ENCODE results near the gene STPG4. TPM values are rescaled to one million over a fixed set of nuclear protein-coding genes. Genes with fewer than 3 reads are reported as not detected.
A peak's percentile ranks its signal among the peaks of the same experiment; 100 is the strongest.

STPG4 gene, protein sequence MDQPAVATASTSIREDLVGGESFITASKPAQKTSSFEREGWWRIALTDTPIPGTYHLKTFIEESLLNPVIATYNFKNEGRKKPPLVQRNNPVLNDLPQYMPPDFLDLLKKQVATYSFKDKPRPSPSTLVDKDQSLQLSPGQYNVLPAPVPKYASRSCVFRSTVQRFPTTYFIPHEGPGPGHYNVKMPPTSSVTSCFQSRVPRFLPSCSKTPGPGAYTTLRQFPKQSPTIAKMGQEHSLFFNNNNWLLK
- total RNA-seq (under 1 TPM in 3 of 5 experiments, not detected in 2; 0.24 to 0.95 (median 0.73) TPM), polyA plus RNA-seq (not detected), total RNA-seq (not detected)

DNA sequence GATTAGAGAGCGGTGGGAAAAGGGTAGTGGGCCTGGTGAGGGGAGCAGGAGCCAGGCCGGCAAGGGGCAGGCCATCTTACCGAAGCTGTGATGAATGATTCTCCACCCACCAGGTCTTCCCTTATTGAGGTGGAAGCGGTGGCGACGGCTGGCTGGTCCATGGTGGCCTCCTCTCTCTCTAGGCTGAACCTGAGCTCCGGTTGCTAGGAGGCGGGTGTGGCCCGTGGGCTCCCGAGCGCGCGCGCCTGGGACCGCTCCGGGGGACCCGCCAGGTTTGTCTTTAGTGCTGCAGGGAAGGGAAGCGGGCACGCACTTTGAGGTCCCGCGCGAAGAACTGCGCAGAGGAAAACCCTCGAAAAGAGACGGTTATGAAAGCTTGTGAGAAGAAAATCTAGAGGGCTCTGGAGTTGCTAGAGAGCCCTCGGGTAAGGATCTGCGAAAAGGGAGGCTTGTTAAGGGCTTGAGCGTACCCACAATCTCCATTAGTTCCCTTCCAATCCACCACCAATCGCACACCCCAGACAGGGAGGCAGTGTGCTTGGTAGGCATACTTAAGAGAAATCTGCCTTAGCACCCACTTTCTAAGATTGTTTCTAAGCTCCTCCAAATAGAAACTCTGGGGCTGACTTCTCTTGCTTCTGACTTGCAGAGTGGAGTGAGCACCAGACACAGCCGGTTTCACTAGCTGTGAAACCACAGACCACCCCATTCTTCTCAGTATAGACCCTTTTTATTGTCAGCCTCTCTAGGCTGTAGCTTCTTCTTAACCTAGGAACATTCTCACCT lies at the start of gene STPG4:
STPG4 (minus strand) TSS at position 218 of the 786 bp plus-strand sequence; CDS start at position 161, 57 bp downstream.
- Mint-ChIP-seq H3K27ac (peak within 1 kb of the TSS in 6 of 9 donors; percentile 33 to 86 (median 66)), H3K27me3 (no peaks in the 10 kb centered on the region), H3K4me3 (peak within 1 kb of the TSS in 1 of 10 donors; percentile 55), H3K9me3 (peaks cover 0 to 2% (median 0%) of the 10 kb centered on the region in 11 donors), H3K4me1 (peaks cover 0 to 12% (median 5%) of the 10 kb centered on the region in 7 donors), H3K36me3 (peaks cover 4 to 47% (median 17%) of the 10 kb centered on the region in 5 donors)
- H3K27me3 ChIP-seq (ENCODE audit: control insufficient read depth in 2 of 2, insufficient read depth in 2 of 2, low read length in 2 of 2): no peaks in the 10 kb centered on the region
- peaks cover 0 to 6% of the 10 kb centered on the region in 2 donors for H3K4me1 ChIP-seq (ENCODE audit: control insufficient read depth in 2 of 2, insufficient read depth in 2 of 2, low read length in 2 of 2)
- H3K9me3 ChIP-seq (ENCODE audit: control insufficient read depth in 2 of 3, low read length in 3 of 3): no peaks in the 10 kb centered on the region
- no peak within 1 kb of the TSS for H3K4me3 ChIP-seq (ENCODE audit: low read length)
- intact Hi-C loops (cut with micrococcal nuclease): no loop called here
- ChIA-PET CTCF (no interaction called here), POLR2A (no interaction called here)
- DNase-seq: no peak
- H3K27ac ChIP-seq (ENCODE audit: low read depth, low read length): no peak within 1 kb of the TSS
- peaks cover 2 to 17% (median 8%) of the 10 kb centered on the region in 3 experiments for H3K36me3 ChIP-seq (ENCODE audit: control insufficient read depth in 2 of 3, insufficient read depth in 3 of 3, low read length in 3 of 3)
- peak; percentile 45 for ATAC-seq

GRCh38 chr2:47204691-47205090 lies 49.6 kb upstream of the STPG4 start:
- DNase-seq (no peak), ATAC-seq (no peak)
- Mint-ChIP-seq H3K9me3 (peaks cover 0 to 8% (median 0%) of the 10 kb centered on the region in 11 donors), H3K36me3 (peaks cover 0 to 3% (median 0%) of the 10 kb centered on the region in 5 donors), H3K27me3 (peaks cover 0 to 16% (median 7%) of the 10 kb centered on the region in 5 donors), H3K4me1 (no peaks in the 10 kb centered on the region), H3K4me3 (no peak overlapping the region), H3K27ac (no peak overlapping the region)
- Histone ChIP-seq H3K4me3 (ENCODE audit: low read length) (no peak overlapping the region), H3K9me3 (ENCODE audit: control insufficient read depth in 2 of 3, low read length in 3 of 3) (no peaks in the 10 kb centered on the region), H3K27me3 (ENCODE audit: control insufficient read depth in 2 of 2, insufficient read depth in 2 of 2, low read length in 2 of 2) (peaks cover 0 to 6% of the 10 kb centered on the region in 2 donors), H3K27ac (ENCODE audit: low read depth, low read length) (no peak overlapping the region), H3K36me3 (ENCODE audit: control insufficient read depth in 2 of 3, insufficient read depth in 3 of 3, low read length in 3 of 3) (no peaks in the 10 kb centered on the region), H3K4me1 (ENCODE audit: control insufficient read depth in 2 of 2, insufficient read depth in 2 of 2, low read length in 2 of 2) (no peaks in the 10 kb centered on the region)
- CTCF ChIA-PET: no interaction called here
- POLR2A ChIA-PET: no interaction called here
- intact Hi-C loops (cut with micrococcal nuclease): no loop called here

GRCh38 chr2:47203995-47204394 lies 48.9 kb upstream of the STPG4 start:
- no peak for ATAC-seq
- peaks cover 0 to 3% (median 0%) of the 10 kb centered on the region in 5 donors for H3K36me3 Mint-ChIP-seq
- H3K4me1 Mint-ChIP-seq: no peaks in the 10 kb centered on the region
- H3K4me3 ChIP-seq (ENCODE audit: low read length): no peak overlapping the region
- no peaks in the 10 kb centered on the region for H3K4me1 ChIP-seq (ENCODE audit: control insufficient read depth in 2 of 2, insufficient read depth in 2 of 2, low read length in 2 of 2)
- no peaks in the 10 kb centered on the region for H3K36me3 ChIP-seq (ENCODE audit: control insufficient read depth in 2 of 3, insufficient read depth in 3 of 3, low read length in 3 of 3)
- H3K27ac ChIP-seq (ENCODE audit: low read depth, low read length): no peak overlapping the region
- ChIA-PET POLR2A (no interaction called here), CTCF (interaction anchor here (0.5 kb wide), 1 partner anchor 116 kb away, joined by 3 read pairs; no protein-coding TSS in a partner anchor)
- DNase-seq: no peak
- intact Hi-C loops (cut with micrococcal nuclease): no loop called here
- H3K4me3 Mint-ChIP-seq: no peak overlapping the region
- H3K27me3 Mint-ChIP-seq: peaks cover 0 to 13% (median 10%) of the 10 kb centered on the region in 5 donors
- H3K9me3 ChIP-seq (ENCODE audit: control insufficient read depth in 2 of 3, low read length in 3 of 3): no peaks in the 10 kb centered on the region
- no peak overlapping the region for H3K27ac Mint-ChIP-seq
- peaks cover 0 to 4% of the 10 kb centered on the region in 2 donors for H3K27me3 ChIP-seq (ENCODE audit: control insufficient read depth in 2 of 2, insufficient read depth in 2 of 2, low read length in 2 of 2)
- H3K9me3 Mint-ChIP-seq: peaks cover 0 to 8% (median 0%) of the 10 kb centered on the region in 11 donors

DNA sequence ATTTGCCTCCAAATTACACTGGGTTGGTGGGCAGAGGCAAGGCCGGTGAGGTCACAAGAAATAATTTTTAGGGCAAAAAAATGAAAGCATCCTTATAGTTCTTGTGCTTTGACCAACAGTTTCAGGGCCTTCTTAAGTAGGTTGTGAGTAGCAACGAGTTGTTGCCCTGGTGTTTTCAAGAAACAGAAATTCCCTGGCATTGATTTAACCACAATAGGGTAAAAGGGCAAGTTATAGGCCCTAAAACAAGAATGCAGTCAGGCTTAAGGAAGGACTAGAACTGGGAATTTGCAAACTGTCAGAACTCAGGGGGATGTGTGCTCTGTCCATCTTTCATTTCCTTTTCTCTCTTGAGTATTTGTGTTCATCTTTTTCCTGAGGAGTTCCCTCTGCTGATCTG lies 46.1 kb upstream of the STPG4 start:
- peaks cover 0 to 28% (median 13%) of the 10 kb centered on the region in 5 donors for H3K27me3 Mint-ChIP-seq
- H3K4me1 Mint-ChIP-seq: no peaks in the 10 kb centered on the region
- no peak overlapping the region for H3K27ac Mint-ChIP-seq
- Histone ChIP-seq H3K4me1 (ENCODE audit: control insufficient read depth in 2 of 2, insufficient read depth in 2 of 2, low read length in 2 of 2) (no peaks in the 10 kb centered on the region), H3K27me3 (ENCODE audit: control insufficient read depth in 2 of 2, insufficient read depth in 2 of 2, low read length in 2 of 2) (no peaks in the 10 kb centered on the region), H3K27ac (ENCODE audit: low read depth, low read length) (no peak overlapping the region), H3K9me3 (ENCODE audit: control insufficient read depth in 2 of 3, low read length in 3 of 3) (no peaks in the 10 kb centered on the region), H3K36me3 (ENCODE audit: control insufficient read depth in 2 of 3, insufficient read depth in 3 of 3, low read length in 3 of 3) (no peaks in the 10 kb centered on the region), H3K4me3 (ENCODE audit: low read length) (no peak overlapping the region)
- peaks cover 0 to 8% (median 0%) of the 10 kb centered on the region in 11 donors for H3K9me3 Mint-ChIP-seq
- CTCF ChIA-PET: no interaction called here
- DNase-seq (no peak), ATAC-seq (no peak)
- POLR2A ChIA-PET: no interaction called here
- no peak overlapping the region for H3K4me3 Mint-ChIP-seq
- peaks cover 0 to 3% (median 0%) of the 10 kb centered on the region in 5 donors for H3K36me3 Mint-ChIP-seq
- intact Hi-C loops (cut with micrococcal nuclease): no loop called here

GRCh38 chr2:47198985-47199451 lies 43.9 kb upstream of the STPG4 start:
- peaks cover 0 to 2% (median 0%) of the 10 kb centered on the region in 11 donors for H3K9me3 Mint-ChIP-seq
- ChIA-PET POLR2A (interaction anchor here (0.6 kb wide), 1 partner anchor 1282 kb away, joined by 3 read pairs; no protein-coding TSS in a partner anchor), CTCF (no interaction called here)
- H3K27me3 Mint-ChIP-seq: peaks cover 0 to 28% (median 6%) of the 10 kb centered on the region in 5 donors
- peaks cover 0 to 4% (median 0%) of the 10 kb centered on the region in 5 donors for H3K36me3 Mint-ChIP-seq
- H3K27ac Mint-ChIP-seq: no peak overlapping the region
- Histone ChIP-seq H3K27me3 (ENCODE audit: control insufficient read depth in 2 of 2, insufficient read depth in 2 of 2, low read length in 2 of 2) (peaks cover 0 to 3% of the 10 kb centered on the region in 2 donors), H3K27ac (ENCODE audit: low read depth, low read length) (no peak overlapping the region), H3K4me3 (ENCODE audit: low read length) (no peak overlapping the region), H3K9me3 (ENCODE audit: control insufficient read depth in 2 of 3, low read length in 3 of 3) (no peaks in the 10 kb centered on the region), H3K36me3 (ENCODE audit: control insufficient read depth in 2 of 3, insufficient read depth in 3 of 3, low read length in 3 of 3) (no peaks in the 10 kb centered on the region), H3K4me1 (ENCODE audit: control insufficient read depth in 2 of 2, insufficient read depth in 2 of 2, low read length in 2 of 2) (no peaks in the 10 kb centered on the region)
- ATAC-seq (no peak), DNase-seq (no peak)
- H3K4me3 Mint-ChIP-seq: no peak overlapping the region
- H3K4me1 Mint-ChIP-seq: peaks cover 0 to 6% (median 0%) of the 10 kb centered on the region in 7 donors
- intact Hi-C loops (cut with micrococcal nuclease): no loop called here

GRCh38 chr2:47196499-47196898 lies 41.4 kb upstream of the STPG4 start:
- Histone ChIP-seq H3K9me3 (ENCODE audit: control insufficient read depth in 2 of 3, low read length in 3 of 3) (no peaks in the 10 kb centered on the region), H3K27me3 (ENCODE audit: control insufficient read depth in 2 of 2, insufficient read depth in 2 of 2, low read length in 2 of 2) (peaks cover 0 to 3% of the 10 kb centered on the region in 2 donors), H3K27ac (ENCODE audit: low read depth, low read length) (no peak overlapping the region), H3K36me3 (ENCODE audit: control insufficient read depth in 2 of 3, insufficient read depth in 3 of 3, low read length in 3 of 3) (no peaks in the 10 kb centered on the region), H3K4me1 (ENCODE audit: control insufficient read depth in 2 of 2, insufficient read depth in 2 of 2, low read length in 2 of 2) (no peaks in the 10 kb centered on the region), H3K4me3 (ENCODE audit: low read length) (no peak overlapping the region)
- ATAC-seq (no peak), DNase-seq (no peak)
- POLR2A ChIA-PET: no interaction called here
- no peak overlapping the region for H3K27ac Mint-ChIP-seq
- peaks cover 0 to 6% (median 0%) of the 10 kb centered on the region in 7 donors for H3K4me1 Mint-ChIP-seq
- peaks cover 0 to 32% (median 7%) of the 10 kb centered on the region in 5 donors for H3K27me3 Mint-ChIP-seq
- CTCF ChIA-PET: no interaction called here
- H3K9me3 Mint-ChIP-seq: no peaks in the 10 kb centered on the region
- intact Hi-C loops (cut with micrococcal nuclease): no loop called here
- no peak overlapping the region for H3K4me3 Mint-ChIP-seq
- peaks cover 0 to 4% (median 0%) of the 10 kb centered on the region in 5 donors for H3K36me3 Mint-ChIP-seq
